DND-41 (cell line): ENCODE results near the gene ATP2A2.
A peak's percentile ranks its signal among the peaks of the same experiment; 100 is the strongest.

Experiments
- ATAC-seq: fragments of 200-7000 bp; cut with Tn5 transposase; 3 replicates; pipeline ENCODE4 v1.9.1; 2021; ENCODE audit warnings: low read depth; ENCODE audit not compliant: insufficient read depth
- DNase-seq: peaks from one replicate; pipeline ENCODE4 v3.0.0-alpha.2; 2020
- H2AFZ ChIP-seq: 2 replicates; pipeline ENCODE4 v1.6.0; 2012; ENCODE audit warnings: low read depth, low read length
- H3K27ac ChIP-seq: 2 replicates; pipeline ENCODE4 v1.5.1; 2012; ENCODE audit warnings: low read length, inconsistent platforms
- H3K27me3 ChIP-seq: fragments of 200-600 bp; sonication (generic); 2 replicates; pipeline ENCODE4 v1.6.0; 2012; ENCODE audit warnings: low read length, mild to moderate bottlenecking, inconsistent platforms; ENCODE audit not compliant: insufficient read depth, poor library complexity
- H3K36me3 ChIP-seq: 2 replicates; pipeline ENCODE4 v1.5.1; 2012; ENCODE audit warnings: low read length, inconsistent platforms; ENCODE audit not compliant: insufficient read depth
- H3K4me1 ChIP-seq: 2 replicates; pipeline ENCODE4 v1.5.1; 2012; ENCODE audit warnings: mild to moderate bottlenecking, low read length; ENCODE audit not compliant: insufficient read depth
- H3K4me2 ChIP-seq: 2 replicates; pipeline ENCODE4 v1.6.0; 2012; ENCODE audit warnings: mild to moderate bottlenecking, moderate library complexity, low read length, inconsistent platforms; ENCODE audit not compliant: insufficient read depth
- H3K4me3 ChIP-seq, 2 experiments: fragments of 200-600 bp in 1 of 2; shearing (Covaris generic) in 1 of 2; 2 replicates each; pipeline ENCODE4 v1.5.1; 2012 to 2016; ENCODE audit warnings: inconsistent platforms in 2 of 2, low read length in 2 of 2, mild to moderate bottlenecking in 2 of 2, low read depth in 1 of 2, moderate library complexity in 1 of 2
- H3K79me2 ChIP-seq: 2 replicates; pipeline ENCODE4 v1.6.0; 2012; ENCODE audit warnings: low read length, inconsistent platforms; ENCODE audit not compliant: insufficient read depth
- H3K9ac ChIP-seq: 2 replicates; pipeline ENCODE4 v1.6.0; 2012; ENCODE audit warnings: low read depth, mild to moderate bottlenecking, inconsistent platforms, low read length, moderate library complexity
- H3K9me3 ChIP-seq: 2 replicates; pipeline ENCODE4 v1.5.1; 2012; ENCODE audit warnings: low read length, moderate library complexity, mild to moderate bottlenecking, inconsistent platforms; ENCODE audit not compliant: insufficient read depth, severe bottlenecking
- H4K20me1 ChIP-seq: 2 replicates; pipeline ENCODE4 v1.6.0; 2012; ENCODE audit warnings: low read length; ENCODE audit not compliant: insufficient read depth
- CTCF ChIP-seq: IDR thresholded peaks from 2 replicates; pipeline ENCODE4 v1.5.1; 2012; ENCODE audit warnings: borderline replicate concordance, low read length, moderate library complexity, mild to moderate bottlenecking; ENCODE audit not compliant: poor library complexity, severe bottlenecking; ENCODE audit errors: extremely low read depth
- EZH2 ChIP-seq: IDR thresholded peaks from 3 replicates; pipeline ENCODE4 v1.6.1; 2012; ENCODE audit warnings: borderline replicate concordance, low read depth, mild to moderate bottlenecking, moderate library complexity, low read length, inconsistent platforms; ENCODE audit not compliant: severe bottlenecking

The ATP2A2 gene

GRCh38 chr12:110280392-110280778, 662 bp upstream of the ATP2A2 start:
- Histone ChIP-seq H2AFZ (peak overlapping the region; percentile 99), H3K9me3 (no peaks in the 10 kb centered on the region), H3K36me3 (peaks cover 27% of the 10 kb centered on the region), H4K20me1 (peaks cover 25% of the 10 kb centered on the region; the same call in 1 of the 2 replicates), H3K4me1 (peaks cover 47% of the 10 kb centered on the region), H3K27ac (peak overlapping the region; percentile 73), H3K4me3 (peak overlapping the region; percentile 48 to 60; a peak in 3 of 4 replicates), H3K79me2 (peaks cover 40% of the 10 kb centered on the region), H3K4me2 (peak overlapping the region; percentile 96), H3K27me3 (no peaks in the 10 kb centered on the region), H3K9ac (peak overlapping the region; percentile 88)
- DNase-seq: no peak
- no peak for TF ChIP-seq EZH2
- TF ChIP-seq CTCF: no peak
- peak; percentile 3; the same call in 2 of the 3 replicates for ATAC-seq

DNA sequence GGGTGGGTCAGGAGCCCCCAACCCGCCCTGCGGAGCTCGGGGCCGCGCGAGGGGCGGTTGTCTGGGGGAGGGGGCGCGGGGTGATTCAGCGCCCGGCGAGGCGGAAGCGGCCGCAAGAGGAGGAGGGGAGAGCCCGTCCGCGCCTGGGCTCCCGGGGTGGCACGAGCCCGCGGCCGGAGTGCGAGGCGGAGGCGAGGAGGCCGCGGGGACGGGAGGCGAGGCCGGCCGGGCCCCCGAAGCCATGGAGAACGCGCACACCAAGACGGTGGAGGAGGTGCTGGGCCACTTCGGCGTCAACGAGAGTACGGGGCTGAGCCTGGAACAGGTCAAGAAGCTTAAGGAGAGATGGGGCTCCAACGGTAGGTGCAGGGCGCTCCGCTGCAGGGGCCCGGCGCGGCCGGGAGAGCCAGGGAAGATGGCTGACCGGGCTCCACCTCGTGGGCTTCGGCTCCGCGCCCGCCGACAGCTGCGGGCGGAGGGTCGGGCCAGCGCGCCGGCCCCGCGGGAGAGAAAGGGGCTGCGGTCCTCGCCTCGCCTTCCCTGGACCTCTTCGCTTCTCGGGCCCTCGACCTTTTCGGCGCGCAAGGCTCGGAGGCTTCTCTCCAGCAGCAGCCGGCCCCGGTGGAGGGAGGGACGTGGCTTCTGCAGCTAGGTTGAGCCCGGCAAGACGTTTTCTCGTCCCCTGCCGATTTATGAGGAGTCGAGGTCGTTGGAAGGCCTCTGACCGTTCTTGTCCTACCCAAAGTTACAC, 677 bp downstream of the ATP2A2 start:
- Histone ChIP-seq H3K27me3 (no peaks in the 10 kb centered on the region), H3K4me3 (peak overlapping the region; percentile 30 to 60), H3K36me3 (peaks cover 39% of the 10 kb centered on the region), H4K20me1 (peaks cover 29% of the 10 kb centered on the region; the same call in 1 of the 2 replicates), H3K27ac (peak overlapping the region; percentile 91), H3K9ac (peak overlapping the region; percentile 88), H3K79me2 (peaks cover 53% of the 10 kb centered on the region), H3K9me3 (no peaks in the 10 kb centered on the region), H3K4me2 (peak overlapping the region; percentile 73), H2AFZ (peak overlapping the region; percentile 80), H3K4me1 (peaks cover 55% of the 10 kb centered on the region)
- ATAC-seq (peak; percentile 43), DNase-seq (peak; percentile 45)
- TF ChIP-seq EZH2 (no peak), CTCF (no peak)

- Histone ChIP-seq H3K4me3 (peak overlapping the region; percentile 30 to 60), H4K20me1 (peaks cover 34% of the 10 kb centered on the region; the same call in 1 of the 2 replicates), H3K4me2 (peak overlapping the region; percentile 73), H3K9ac (peak overlapping the region; percentile 88), H3K36me3 (peaks cover 44% of the 10 kb centered on the region), H3K79me2 (peaks cover 58% of the 10 kb centered on the region), H3K9me3 (no peaks in the 10 kb centered on the region), H3K4me1 (peaks cover 56% of the 10 kb centered on the region), H2AFZ (peak overlapping the region; percentile 80), H3K27me3 (no peaks in the 10 kb centered on the region), H3K27ac (peak overlapping the region; percentile 91)
- TF ChIP-seq EZH2 (no peak), CTCF (no peak)
- DNase-seq (no peak), ATAC-seq (peak; percentile 5; the same call in 2 of the 3 replicates)
Measured at GRCh38 chr12:110282300-110282860, 1.3 kb downstream of the ATP2A2 start.
